GM21360 (cell line): Measurements from ENCODE around the gene ARL4A.
A peak's percentile ranks its signal among the peaks of the same experiment; 100 is the strongest.

Source experiments
- ATAC-seq: cut with Tn5 transposase; IDR thresholded peaks from one replicate; pipeline ENCODE4 v1.9.1; 2021; ENCODE audit warnings: mild to moderate bottlenecking, moderate library complexity; ENCODE audit not compliant: unreplicated experiment

Gene ARL4A

DNA sequence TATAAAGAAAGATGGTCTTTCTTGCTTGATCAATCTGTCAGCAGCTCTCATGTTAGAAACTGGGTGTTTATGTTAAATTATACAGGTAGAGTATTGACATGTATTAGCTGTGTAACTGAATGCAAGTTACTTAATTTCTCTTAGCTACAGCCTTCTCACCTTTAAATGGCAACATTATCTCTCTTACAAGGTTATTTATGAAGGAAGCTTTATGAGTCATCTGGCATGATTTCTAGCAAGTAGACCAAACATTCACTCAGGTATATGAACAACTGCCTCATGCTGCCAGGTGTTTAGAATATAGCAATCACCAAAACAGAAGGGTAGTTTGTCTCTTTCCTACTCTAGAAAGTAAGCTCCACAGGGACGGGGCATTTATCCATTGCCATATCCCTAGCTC is 8.5 kb downstream of the ARL4A start:
- ATAC-seq: no peak

DNA sequence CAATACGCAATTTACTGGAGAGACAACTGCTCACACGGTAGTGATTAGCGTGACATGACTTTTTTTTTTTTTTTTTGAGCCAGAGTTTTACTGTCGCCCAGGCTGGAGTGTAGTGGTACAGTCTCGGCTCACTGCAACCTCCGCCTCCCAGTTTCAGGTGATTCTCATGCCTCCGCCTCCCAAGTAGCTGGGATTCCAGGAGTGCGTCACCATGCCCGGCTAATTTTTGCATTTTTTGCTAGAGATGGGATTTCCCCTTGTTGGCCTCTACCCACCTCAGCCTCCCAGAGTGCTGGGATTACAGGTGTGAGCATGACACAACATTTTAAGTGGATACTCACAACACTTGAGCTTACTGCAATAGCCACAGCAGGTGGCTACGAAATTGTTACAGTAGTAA is 11.9 kb downstream of the ARL4A start:
- ATAC-seq: no peak

DNA sequence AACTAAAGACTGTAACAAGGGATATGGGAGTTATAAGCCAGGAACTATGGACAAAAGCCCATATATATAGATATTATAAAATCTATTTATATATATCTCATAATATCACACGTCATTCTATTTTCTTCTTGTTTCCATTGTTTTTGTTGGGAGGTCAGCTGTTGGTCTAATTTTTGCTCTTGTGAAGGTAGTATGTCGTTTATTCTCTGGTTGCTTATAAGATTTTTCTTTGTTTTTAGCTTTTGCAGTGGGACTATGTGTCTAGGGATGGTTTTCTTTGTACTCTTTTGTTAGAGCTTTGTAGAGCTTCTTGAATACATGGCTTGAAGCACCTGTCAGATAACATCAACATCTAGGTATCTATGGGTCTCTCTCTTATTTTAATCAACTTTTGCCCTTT is 14.0 kb downstream of the ARL4A start:
- ATAC-seq: no peak

DNA sequence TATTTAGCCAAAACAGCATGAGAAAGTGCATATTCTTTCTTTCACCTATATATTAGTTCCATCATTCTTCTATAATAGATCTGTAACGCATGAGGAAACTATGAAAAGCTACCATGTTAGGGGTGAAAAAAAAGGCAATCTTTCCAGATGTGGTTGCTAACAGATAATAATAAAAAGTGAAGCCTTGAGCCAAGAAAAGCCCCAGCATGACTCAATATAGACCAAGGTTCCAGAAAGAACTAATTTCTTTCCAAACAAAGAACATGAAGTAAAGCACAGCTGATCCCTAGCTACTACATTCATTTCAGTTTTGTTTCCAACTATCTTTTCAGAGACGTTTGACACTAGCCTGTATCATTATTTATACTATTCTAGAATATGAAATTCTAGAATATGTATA is 16.4 kb downstream of the ARL4A start:
- ATAC-seq: no peak

DNA sequence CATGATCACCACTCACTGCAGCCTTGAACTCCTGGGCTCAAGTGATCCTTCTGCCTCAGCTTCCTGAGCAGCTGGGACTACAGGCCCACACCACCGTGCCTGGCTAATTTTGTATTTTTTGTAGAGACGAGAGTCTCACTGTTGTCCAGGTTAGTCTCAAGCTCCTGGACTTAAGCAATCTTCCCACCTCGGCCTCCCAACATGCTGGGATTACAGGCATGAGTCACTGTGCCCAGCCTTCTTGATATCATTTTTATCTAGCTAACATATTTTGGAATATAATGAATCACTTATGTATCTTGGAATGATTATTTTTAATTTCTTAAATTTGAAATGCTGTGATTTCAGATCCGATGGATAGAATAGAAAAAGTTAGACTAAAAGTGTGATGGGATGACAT is 18.4 kb downstream of the ARL4A start:
- no peak for ATAC-seq

DNA sequence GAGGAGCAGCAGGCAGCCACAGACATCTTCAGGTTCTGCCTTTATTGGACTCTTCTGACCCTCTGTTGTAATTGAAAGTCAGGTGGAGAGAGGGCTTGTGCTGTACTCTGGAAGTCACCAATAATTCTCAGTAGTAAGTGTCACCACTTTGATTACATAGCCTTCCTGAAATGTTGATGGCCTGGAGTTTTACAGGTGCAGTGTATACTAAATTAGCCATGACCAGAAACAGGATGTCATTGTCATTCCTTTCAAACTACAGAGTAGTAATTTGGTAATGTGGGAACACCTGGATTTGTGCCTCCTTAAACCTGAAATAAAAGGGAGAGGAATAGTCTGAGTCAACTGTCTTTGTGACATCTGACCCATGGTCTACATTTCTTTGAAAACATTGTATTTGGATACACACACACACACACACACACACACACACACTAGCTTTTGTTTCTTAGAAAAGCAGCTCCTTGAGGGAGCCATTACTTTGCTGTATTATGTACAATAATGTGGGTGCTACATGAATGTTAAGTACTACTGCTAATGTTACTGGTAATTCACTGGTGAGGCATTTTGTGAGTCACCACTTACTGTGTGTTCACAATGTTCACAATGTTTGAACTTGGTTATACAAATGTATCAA is 19.6 kb downstream of the ARL4A start:
- no peak for ATAC-seq

DNA sequence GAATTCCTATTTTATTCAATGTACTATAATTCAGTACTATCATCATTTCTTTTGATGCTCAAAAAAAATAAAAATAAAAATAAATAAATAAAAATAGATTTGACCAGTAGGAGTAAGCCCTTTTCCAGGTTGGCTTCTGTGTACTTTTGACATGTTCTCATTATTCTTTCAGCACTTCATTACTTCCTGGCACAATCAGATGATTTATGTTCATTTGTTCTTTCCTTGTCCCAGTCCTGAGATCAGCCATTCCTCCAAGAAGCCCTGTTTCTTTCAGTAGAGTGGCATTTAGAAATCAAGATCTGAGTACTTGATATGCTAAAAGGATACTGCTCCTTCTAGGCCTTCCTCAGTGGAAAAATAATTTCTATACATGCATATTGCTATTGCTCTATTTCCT is 20.9 kb downstream of the ARL4A start:
- no peak for ATAC-seq

DNA sequence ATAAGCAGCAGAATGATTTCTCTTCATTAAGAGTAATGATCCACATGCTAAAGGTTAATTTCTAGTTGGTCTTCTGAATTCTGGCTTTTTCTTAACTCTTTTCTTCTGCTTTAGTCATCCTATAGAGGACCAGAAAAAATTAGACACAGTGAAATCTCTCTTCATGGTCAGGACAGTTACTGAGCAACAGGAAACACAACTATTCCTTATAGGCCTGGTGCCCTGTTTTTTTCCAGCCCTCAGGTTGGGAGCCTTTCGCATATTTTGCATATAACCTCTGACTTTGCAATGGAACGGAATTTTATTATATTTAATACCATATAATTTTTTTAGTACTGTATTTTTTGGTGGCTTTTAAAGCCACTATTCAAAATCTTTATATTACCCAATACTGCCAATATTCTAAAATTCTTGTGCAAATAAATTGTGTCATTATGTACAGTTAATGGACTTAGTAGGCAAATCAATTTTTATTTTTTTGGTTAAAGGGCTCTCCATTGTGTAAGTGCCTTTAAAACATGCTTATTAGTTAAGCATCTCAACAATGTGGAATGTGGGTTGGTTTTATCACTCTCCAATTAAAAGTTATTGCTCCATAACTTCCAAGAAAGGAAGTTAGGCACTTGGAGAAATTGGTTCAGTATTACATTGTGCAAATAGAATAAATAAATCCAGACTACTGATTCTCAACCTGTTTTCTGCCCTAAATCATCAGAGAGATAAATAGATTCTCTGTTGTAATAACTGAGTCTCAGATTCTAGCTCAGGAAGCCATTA is 22.5 kb downstream of the ARL4A start:
- ATAC-seq: no peak

DNA sequence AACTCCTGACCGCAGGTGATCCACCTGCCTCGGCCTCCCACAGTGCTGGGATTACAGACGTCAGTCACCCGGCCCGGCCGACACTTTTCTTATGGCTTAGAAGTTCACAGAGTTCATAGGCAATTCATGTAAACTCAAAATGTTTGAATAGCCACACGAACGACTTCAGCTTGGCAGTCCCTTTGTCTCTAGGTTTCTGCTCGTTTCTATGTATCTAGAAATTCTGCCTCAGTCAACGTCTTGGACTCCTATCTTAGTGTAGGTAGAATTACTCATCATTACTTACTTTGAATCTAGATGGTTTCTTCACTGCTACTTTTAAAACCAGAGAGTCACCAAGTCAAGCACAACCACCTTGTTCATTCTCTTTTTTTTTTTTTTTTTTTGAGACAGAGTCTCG is 23.7 kb downstream of the ARL4A start:
- ATAC-seq: no peak

DNA sequence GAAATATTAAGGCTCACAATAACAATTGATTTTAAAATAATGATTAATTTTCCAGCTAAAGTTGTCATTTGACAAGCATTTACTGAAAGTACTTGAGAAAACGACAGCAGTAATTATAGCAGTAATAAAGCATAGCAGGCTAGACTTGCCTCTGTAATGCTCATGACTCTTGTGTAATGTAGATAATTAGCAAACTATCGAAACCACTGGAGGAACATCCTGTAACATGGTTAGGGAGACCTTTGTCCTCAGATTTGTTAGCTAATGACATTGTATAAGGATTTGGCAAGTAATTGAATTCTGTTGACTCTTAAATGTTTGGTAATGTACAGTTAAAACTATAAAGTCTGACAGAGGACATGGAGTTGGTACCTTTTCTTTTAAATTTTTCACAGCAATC is 24.8 kb downstream of the ARL4A start:
- no peak for ATAC-seq

DNA sequence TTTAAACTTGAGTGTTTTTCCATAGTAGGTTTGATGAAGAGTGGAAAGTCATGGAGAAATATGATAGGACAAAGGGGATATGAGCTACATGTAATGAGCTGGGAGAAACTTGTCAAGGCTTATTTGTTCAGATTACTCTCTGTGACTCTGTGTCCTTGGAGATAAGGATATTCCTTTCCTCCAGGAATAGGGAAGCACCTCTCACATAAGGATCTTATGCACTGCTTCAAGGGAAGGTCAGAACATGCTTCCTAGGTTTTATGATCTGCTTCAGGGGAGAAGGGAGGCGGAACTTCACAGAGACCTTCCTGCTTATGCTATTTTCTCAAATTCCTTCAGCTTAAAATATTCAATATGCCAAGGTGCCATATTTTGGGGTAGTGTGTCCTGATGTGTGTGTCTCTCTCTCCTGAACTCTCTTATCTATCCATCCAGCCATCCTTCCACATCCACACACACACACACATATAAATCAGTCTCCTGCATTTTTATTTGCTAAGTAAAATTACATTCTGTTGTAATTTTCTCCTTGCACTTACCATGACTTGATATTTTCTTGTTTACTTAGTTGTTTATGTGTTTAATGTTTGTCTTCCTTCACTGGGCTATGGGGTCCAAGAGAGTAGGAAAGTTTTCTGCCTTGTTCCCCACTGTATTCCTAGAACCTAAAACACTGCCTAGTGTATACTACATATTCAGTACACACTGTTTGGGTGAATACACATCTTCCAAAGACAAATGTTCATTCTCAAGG is 26.4 kb downstream of the ARL4A start:
- no peak for ATAC-seq

DNA sequence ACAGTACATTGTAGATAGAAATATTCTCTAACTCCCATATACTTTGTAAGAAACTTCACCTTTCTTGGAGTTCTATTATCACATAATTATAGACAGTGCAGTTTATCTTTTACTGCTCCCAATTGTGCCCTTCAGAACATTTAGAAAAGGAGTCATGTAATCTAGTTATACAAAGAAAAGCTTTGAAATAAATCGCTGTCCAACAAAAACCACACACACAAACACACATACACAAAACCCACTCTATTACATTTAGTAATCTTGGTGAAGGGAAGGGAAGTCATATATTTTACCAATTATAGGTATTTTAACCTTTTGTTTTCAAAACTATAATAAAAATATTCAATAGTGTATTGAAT is 26.9 kb downstream of the ARL4A start:
- ATAC-seq: no peak

DNA sequence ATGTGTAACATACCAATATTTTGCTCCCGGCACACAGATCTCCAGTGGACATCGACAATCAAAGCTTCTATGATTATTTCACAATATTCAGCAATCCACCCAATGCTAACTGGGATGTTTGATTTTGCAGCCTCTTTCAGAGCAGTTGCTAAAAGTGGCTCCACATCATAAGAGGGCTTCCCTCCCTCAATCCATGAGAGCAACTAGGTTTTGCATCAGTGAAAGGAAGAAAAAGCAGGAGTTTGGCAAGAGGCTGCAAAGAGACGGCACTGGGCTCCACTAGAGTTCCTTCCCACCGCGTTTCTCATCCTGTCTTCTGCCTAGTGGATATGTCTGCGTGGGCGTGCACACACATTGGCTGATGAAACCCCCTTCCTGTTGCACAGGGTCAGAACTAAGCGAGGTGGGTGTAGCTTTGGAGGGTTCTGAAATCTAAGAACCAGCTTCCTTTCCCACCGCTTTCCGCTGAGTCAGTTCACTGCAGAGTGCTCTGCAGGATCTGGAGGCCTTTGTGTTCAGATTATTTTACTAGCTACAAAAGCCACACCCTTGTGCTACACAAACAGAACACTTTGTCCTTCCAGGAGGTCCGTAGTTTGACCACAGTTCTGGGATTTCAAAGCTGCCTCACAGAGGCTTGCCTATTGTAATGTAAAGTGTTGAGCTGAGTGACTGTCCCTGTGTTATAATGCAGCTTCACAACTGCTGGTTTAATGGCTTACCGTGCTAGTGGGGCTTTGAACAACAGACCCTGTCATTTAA is 28.1 kb downstream of the ARL4A start:
- ATAC-seq: peak; percentile 63

DNA sequence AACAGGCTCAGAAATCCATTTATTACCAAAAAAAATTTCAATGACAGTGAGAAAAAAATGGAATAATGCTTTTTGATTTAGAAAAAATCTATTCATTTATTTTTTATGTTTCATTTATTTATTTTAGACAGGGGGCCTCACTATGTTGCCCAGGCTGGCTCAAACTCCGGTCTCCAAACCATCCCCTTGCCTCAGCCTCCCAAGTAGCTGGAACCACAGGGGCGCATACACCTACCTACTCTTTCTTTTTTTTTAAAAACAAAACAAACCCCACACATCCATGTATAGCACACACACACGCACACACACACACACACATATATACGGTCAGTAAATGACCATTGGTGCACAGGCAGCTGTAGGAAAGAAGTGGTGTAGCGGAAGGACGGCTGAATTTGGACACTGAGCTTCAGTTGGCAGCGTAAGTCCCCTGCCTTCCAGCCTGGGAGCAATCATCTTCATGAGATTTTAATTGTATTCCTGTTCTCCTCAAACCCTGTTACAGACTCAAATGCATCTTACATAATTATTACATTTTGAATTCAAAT is 28.8 kb downstream of the ARL4A start:
- ATAC-seq: no peak

DNA sequence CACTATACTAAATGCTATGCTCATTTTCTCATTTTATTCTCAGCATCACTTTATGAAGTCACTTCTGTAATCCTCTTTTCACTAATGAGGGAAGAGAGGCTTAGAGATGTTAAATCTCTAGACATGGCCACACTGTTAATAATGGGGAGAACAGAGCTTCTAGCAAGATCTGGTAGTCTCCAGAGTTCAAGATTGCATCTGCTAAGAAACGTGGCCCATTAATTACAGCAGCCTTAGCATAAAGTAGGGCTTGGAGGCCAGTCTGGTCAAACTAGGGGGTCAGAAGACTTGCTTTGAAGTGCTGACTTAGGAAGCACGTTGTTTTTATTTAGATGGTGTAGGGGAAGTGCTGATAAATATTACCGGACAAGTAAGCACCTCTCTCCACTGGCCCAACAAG is 29.3 kb downstream of the ARL4A start:
- no peak for ATAC-seq

DNA sequence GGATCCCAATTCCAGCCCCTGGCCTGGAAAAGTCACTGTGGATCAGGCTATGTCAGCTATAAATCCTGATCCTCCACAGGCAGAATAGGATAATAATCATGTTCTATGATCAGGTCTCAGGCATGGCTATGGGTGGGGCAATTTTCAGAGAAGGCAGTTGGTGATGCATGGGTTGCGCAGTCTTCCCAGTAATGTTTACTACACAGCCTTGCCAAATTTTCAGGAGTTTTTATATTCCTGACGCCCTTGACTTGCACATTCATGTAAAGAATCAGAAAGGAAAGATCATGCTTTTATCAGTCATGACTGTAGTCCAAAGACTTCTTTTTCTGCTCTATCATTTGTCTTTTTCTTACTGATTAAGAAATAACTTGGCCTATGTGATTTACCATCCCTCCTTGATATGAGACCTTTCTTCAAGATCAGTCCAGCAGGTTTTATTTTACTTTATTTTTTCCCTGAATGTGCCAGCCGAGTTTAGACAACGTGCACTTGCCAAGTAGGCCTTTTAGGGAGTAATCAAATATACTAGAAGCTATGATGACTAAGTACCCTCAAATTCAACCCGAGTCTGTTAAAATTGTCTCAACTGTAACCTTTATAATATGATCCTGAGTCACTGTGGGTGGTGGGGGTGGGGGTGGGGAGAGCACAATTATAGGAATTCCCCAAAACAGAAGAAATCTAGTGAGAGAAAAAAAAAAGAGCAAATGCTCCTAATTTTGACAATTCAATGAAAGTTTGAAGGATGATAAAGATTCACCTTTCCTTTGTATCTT is 31.9 kb downstream of the ARL4A start:
- ATAC-seq: no peak

DNA sequence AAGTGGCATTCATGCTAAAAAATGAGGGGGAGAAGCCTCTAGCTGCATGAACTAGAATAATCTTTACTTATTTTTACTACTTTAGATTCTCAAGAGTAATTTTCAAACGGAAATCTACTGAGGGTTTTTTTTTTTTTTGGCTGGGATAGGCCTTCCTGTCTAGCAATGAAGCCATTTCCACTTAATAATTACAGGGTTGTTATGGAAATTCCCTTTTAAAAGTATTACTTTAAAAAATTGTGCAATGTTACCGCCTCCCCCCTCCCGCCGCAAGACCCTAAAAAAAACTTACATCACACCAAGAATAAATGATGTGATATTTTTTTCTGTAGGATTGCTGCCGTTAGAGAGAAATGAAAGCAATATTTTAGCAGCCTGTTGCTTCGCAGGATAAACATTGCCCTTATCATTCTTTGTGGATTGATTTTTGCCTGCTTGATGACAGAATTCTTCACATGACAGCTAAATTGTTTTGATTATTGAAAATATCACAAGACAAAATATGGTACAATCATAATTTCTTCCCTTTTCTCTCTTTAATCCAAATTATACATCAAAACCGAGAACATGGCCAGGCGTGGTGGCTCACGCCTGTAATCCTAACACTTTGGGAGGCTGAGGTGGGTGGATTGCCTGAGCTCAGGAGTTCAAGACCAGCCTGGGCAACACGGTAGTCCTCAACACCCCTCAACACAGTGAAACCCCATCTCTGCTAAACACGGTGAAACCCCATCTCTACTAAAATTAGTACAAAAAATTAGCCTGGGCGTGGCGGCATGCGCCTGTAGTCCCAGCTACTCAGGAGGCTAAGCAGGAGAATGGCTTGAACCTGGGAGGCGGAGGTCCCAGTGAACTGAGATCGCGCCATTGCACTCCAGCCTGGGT is 32.8 kb downstream of the ARL4A start:
- ATAC-seq: no peak

DNA sequence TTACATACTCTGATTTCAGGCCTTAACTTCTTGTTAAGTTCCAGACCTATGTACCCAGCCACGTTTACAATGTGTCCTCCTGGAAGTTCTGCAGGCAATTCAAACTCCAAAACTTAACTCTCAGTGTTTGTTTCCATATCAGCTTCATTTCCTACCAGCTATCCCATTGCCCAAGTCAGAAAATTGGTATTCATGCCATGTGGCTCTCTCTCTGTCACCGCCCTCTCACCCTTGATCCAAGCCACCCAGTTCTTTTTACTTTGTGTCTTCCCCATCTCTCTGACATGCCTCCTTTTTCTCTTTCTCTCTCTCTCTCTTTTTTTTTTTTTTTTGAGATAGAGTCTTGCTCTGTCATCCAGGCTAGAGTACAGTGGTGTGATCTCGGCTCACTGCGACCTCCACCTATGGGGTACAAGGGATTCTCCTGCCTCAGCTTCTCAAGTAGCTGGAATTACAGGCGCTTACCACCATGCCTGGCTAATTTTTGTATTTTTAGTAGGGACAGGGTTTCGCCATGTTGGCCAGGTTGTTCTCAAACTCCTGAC is 33.9 kb downstream of the ARL4A start:
- no peak for ATAC-seq

DNA sequence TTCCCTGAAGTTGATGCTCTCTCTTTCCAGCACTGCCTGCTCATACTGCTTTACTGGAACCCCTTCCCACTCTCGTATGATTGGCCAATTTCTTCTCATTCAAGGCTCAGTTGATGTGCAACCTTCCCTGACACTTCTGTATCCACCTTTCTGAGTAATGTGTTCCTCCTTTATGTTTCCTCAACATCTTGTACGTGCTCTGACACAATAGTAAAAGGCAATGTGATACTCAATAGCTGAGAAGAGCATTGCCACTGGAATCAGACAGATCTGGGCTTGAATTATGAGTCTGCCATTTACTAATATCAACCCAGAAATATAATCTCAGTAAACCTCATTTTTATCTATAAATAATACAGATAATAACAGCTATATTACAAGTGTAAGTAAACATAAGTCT is 34.7 kb downstream of the ARL4A start:
- no peak for ATAC-seq
